Globus pallidus (tissue), 1 donor: Measurements from ENCODE around the gene TBX19.
"Not testable (repeated sequence)": the region's sequence is repeated elsewhere in the genome, so short reads cannot be mapped to it uniquely, and the experiment has no call there.

Source experiments
- DNase-seq: peaks from one replicate; pipeline ENCODE4 v3.0.0-alpha.2; 2015; ENCODE audit warnings: low spot score

Gene TBX19

DNA sequence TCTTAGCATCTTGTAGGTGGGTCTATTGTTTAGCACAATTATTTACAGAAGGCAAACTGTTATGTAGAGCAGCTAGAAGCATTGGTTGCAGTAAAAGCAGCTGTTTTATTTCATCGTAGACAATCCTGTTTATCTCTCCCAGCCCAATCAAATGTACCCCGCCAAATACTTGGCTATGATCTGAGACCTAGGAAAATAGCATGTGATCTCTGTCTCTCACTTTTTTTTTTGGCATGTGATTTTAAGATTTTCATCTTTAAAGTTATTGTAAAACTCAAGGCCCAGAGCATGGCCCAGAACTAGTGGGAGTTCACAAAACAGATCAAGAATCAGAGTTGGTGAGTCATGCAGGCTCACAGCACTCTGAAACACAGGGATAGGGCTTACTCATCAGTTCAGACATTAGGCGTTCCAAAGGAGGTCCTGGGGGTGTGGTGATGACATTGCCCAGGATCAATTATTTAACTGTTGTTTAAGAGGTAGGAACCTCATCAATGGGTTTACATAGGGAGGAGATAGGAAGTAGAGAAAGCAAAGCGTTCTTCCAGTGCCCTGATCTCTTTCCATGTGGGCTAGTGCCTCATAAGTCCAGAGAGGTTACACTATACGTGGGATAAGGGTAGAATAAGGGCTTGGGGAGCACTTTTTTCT lies 40.2 kb downstream of the TBX19 start:
- DNase-seq = no peak

DNA sequence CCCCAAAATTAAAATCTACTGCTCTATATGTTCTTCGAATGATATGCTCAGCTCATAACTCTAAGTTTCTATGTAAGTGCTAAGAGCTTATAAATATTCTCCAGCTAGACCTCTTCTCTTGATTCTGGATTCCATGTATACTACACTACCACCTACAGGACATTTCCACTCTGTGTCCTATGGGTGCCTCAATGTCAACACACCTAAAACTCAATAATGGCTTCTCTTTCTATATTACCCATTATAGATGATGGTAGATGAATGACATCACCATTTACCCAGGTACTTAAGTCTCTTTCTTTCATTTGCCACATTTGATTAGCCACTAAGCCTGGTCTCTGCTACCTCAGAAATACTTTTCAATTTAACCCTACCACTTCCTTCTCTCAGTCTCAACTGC lies 41.3 kb downstream of the TBX19 start:
- peak; percentile 14 for DNase-seq

- no peak for DNase-seq
These were observed 44.2 kb downstream of the TBX19 start for GRCh38 chr1:168324745-168325425.

- DNase-seq = no peak
These were observed 48.2 kb downstream of the TBX19 start for GRCh38 chr1:168328731-168329364.

DNA sequence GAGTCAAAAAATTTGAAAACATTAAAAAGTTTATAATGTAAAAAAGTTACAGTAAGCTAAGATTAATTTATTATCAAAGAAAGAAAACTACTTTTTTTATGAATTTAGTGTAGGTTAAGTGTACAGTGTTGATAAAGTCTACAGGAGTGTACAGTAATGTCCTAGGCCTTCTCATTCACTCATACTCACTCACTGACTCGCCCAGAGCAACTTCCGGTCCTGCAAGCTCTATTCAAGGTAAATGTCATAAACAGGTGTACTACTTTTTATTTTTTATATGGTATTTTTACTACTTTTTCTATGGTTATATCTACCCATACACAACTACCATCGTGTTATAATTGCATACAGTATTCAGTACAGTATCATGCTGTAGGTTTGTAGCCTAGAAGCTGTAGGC lies 49.6 kb downstream of the TBX19 start:
- DNase-seq = no peak

GRCh38 chr1:168331569-168331968 lies 50.9 kb downstream of the TBX19 start:
- no peak for DNase-seq

DNA sequence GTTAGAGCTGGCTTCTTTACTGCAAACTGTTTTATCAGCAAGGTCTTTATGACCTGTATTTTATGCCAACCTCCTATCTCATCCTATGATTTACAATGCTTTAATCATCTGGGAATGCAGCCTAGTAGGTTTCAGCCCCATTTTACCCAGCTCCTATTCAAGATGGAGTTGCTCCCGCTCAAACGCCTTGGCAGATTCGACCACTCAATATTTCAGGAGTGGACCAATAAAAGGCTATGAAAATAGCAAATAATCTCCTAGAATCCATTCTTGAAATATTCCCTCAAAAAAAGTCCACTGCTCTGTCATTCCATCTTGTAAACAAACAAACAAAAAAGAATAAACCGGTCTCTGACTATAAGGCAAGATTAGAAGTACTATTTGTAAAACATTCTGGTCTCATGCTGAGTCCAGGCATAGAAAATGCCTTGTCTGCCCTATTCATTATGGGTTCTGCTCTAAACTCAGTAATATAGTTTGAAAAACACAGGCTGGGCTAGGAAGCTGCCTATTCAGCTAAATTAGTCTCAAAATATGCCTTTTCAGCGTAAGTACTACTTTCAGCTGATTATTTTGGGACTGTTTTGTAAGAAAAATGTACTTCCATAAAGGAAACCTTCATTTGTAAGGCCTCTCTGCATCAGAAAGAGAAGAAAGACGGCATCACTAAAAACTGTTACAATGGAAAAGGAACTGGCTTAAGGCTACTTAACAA lies 53.0 kb downstream of the TBX19 start:
- DNase-seq = no peak

DNA sequence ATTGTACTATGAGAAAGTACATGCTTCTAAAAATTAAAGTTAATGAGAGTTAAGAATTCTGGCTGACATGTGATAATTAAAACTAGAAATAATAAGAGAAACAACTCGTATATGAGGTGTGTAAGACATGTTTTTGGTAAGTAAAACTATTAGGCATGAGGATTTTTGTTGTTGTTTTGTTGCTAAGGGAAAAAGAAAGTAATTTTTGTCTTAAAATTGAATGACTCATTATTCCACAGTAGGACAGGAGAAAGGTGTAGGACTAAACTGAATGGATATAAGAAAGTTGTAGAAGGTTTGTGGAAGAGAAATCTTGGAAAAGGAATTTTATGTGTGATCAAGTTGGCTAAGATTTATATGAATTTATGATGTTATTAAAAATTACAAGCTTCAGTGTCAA lies 54.8 kb downstream of the TBX19 start:
- DNase-seq = no peak

DNA sequence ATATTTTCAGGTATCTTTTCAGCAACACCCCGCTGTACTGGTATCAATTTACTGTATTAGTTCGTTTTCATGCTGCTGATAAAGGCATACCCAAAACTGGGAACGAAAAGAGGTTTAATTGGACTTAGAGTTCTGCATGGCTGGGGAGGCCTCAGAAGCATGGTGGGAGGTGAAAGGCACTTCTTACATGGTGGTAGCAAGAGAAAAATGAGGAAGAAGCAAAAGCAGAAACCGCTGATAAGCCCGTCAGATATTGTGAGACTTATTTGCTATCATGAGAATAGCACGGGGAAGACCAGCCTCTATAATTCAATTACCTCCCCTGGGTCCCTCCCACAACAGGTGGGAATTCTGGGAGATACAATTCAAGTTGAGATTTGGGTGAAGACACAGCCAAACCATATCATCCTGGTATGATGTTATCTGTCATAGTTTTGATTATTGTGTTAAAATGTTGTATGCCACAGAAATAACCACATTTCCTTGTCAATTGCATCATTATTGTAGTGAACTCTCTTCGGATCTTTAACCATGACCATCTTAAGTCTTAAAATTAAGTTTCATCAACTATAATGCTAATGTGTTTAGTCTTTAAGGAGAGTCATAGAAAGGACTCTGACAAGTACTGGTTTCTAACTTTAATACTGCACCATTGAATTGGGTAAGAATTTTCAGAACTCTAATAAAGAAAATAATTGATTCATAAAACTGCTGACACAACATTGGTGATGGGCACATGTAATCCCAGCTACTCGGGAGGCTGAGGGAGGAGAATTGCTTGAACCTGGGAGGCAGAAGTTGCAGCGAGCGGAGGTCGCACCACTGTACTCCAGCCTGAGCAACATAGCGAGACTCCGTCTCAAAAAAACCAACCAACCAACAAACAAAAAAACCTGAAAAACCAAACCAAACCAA lies 58.2 kb downstream of the TBX19 start:
- no peak for DNase-seq

DNA sequence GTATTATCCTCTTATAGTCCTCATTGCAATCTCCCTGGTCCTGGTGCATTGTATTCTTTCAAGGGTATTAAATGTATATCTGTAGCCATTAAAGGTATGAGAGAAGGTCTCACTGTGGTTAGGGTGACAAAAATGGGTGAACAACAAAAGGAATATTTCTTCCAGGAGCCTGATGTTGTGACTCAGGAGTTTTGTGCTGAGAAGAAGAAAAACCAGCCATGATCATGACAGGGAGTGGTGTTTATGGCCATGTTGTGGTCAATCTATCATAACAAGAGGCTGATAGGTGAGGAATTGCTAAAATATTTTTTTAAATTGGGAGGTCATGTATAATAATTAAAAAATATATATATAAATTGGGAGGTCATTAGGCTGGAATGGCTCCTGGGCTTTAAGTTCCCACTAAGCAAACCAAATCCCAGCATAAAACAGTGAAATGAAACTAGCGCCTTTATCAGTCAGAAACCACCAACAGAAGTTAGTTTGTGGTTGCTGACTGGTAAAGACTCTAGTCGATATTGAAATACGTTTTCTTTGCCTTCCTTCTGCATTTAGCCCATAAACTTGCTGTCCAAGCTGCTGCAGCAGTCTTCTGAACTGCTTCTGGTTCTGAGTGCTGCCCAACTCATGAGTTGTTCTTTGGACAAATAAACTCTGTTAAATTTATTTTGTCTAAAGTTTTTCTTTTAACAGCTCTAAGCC lies 60.3 kb downstream of the TBX19 start:
- peak; percentile 22 for DNase-seq

DNA sequence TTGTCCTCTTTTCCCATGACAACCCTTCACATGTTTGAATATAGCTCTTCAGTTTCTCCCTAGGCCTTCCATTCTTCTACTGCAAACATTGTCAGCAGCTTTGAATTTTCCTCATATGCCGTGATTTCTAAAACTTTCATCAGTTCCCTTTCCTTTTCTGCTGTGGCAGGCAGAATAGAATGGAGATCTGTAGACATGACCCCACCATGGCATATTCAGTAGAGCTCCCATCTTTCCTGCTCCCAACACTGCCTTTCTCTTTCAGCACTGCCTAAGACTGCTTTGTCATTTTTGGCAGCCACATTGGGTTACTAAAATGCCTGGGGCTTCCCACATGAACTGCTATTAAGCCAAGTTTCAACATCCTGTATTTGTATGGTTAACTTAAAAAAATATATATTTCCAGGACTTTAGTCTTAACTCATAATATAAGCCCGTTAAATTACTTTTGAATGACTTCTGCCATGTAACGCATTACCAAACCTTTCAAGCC lies 60.9 kb downstream of the TBX19 start:
- DNase-seq = no peak

- DNase-seq = peak; percentile 90
These were observed 62.0 kb downstream of the TBX19 start for GRCh38 chr1:168342572-168343280.

DNA sequence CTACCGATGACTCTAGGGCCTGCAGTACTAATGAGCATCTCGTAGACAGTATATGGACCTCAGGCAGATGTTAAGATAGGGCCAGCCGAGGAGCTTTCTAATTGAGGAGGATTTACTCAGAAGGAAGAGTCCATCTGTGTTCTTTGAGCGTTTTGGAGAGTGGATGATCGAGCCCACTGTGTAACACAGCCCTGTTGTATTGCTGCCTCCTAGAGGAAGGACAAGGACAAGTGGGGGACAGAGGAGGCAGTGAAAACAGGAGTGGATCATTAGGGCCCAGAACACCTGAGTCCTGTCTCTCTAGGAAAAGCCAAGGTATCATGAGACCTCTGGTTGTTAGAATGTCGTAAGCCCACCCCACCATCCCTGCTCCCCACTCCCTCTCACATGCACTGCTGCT lies 62.9 kb downstream of the TBX19 start:
- peak; percentile 43 for DNase-seq

DNA sequence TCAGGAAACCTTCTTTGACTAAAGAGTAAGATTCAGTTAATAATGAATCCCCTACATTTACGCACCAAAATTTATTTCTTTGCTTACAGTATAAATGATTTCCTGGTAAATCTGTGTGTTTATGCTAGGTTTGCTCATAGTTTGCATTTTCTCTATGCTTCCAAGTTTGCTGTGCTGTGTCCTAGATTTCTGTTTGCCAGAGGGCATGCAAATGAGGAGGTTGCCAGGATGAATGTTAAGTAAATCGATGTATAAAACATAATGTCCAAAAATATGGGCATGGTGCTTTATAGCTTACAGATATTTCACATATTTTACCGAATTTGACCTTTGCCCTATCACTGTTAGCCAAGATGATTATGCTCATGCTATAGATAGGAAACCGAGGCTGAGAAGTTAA lies 63.8 kb downstream of the TBX19 start:
- DNase-seq = no peak

GRCh38 chr1:168345939-168346338 lies 65.3 kb downstream of the TBX19 start:
- no peak for DNase-seq

DNA sequence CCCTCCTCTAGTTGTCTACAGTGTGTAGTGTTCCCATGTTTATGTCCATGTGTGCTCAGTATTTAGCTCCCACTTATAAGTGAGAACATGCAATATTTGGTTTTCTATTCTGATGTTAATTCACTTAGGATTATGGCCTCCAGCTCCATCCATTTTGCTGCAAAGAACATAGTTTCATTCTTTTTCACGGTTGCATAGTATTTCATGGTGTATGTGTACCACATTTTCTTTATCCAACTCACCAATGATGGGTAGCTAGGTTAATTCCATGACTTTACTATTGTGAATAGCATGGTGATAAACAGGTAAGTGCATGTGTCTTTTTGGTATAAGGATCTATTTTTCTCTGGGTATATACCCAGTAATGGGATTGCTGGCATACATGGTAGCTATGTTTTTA lies 67.0 kb downstream of the TBX19 start:
- no peak for DNase-seq

- DNase-seq = no peak
These were observed 67.6 kb downstream of the TBX19 start for GRCh38 chr1:168348146-168348709.

GRCh38 chr1:168354335-168355269 lies 73.9 kb downstream of the TBX19 start:
- DNase-seq = not testable (repeated sequence)
